GM15510 (cell line): Measurements from ENCODE around the gene ACTN1.

Experiments used
- POLR2A ChIP-seq: IDR thresholded peaks from 3 replicates; pipeline ENCODE4 v1.6.1; 2011; ENCODE audit warnings: borderline replicate concordance; ENCODE audit not compliant: insufficient read length; ENCODE audit errors: extremely low read depth

Gene ACTN1

DNA sequence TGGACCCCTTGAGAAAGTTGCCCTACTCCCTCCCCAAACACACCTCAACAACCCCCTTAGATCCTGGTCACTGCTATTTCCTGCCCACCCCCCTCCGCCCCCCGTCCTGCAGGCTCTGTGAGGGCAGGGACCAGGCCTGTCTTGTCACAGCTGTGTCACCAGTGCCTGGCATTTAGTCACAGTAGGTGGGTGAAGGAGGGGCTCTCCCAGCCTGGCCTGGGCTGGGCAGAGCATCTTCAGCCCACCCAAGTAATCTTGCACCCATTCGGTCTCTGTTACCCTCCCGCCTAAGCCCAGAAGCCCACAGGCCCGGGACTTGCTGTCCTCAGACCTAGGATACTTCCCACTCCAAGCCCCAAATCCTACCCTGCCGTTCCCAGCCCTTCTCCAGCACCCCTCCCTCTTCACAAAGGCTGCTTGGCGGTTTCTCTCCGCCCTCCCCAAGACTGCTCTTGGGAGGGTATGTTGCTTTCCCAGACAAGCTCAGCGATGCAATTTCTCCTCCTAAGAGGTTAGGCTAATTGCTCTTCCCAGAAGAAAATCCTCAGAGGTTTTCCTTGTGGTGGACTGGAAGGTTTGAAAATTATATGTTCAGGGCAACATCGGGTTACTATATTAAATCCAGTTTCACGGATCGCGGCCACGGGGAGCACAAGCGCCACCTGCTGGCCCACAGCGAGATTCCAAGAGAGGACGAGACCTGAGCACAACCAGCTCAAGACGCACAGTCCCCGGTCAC lies 135.5 kb downstream of the ACTN1 start:
- no peak for TF ChIP-seq POLR2A

DNA sequence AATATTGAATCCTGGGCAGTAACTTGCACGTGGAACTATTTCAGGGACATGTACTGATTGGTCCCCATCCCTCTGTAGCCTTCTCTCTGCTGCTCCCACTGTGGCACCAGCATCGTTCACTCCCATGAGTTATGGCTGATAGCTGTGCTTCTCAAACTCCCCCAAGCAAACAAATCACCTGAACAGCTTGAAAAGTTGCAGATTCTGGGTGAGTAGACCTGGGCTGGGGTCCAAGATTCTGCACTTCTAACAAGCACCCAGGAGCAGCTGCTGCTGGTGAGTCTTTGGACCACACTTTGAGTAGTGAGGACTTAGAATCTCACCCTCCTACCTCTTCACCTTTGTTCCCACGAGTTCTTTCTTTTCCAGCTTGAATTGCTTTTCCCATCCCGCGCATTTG lies 136.8 kb downstream of the ACTN1 start:
- no peak for TF ChIP-seq POLR2A

GRCh38 chr14:68841016-68841809 lies 137.9 kb downstream of the ACTN1 start:
- no peak for TF ChIP-seq POLR2A

DNA sequence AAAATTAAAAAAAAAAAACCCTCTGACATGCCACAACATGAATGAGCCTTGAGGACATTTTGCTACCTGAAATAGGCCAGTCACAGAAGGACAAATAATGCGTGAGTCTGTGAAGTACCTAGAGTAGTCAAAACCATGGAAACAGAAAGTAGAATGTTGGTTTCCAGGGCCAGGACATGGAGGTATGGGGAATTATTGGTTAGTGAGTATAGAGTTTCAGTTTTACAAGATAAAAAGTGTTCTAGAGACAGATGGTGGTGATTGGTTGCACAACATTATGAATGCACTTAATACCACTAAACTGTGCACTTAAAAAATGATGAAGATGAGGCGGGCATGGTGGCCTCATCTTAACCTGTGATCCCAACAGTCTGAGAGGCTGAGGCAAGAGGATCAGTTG lies 138.6 kb downstream of the ACTN1 start:
- no peak for TF ChIP-seq POLR2A

- TF ChIP-seq POLR2A: no peak
Measured at GRCh38 chr14:68836082-68836481, 143.0 kb downstream of the ACTN1 start.

- no peak for TF ChIP-seq POLR2A
Measured at GRCh38 chr14:68834816-68835215, 144.3 kb downstream of the ACTN1 start.

GRCh38 chr14:68828698-68829097 lies 150.4 kb downstream of the ACTN1 start:
- no peak for TF ChIP-seq POLR2A

GRCh38 chr14:68825729-68826128 lies 153.4 kb downstream of the ACTN1 start:
- TF ChIP-seq POLR2A: no peak

- TF ChIP-seq POLR2A: no peak
Measured at GRCh38 chr14:68824517-68825347, 154.4 kb downstream of the ACTN1 start.

DNA sequence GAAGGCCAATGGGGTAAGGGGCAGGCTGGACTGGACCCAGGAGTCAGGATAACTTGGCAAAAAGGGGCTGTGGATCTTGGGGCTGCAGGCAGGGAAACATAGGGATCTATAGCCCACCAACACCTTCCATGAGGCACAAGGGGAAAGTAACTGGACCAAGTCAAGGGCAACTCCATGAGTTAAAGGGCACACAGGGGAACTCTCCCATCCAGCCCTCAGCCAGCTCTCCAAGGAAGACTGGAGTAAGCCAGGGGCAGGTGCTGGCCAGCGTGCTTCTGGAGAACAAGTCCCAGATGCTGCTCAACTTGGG lies 154.9 kb downstream of the ACTN1 start:
- TF ChIP-seq POLR2A: no peak
